Measurements from ENCODE around the gene MOCOS. TPM values are rescaled to one million over a fixed set of nuclear protein-coding genes. Genes with fewer than 3 reads are reported as not detected.

MOCOS gene
- total and polyA plus RNA-seq, 2 of the 13 experiments (the other 11 are each of a cell fraction or from before 2014, with no cell fraction given) = 7.7 to 15.4 TPM

DNA sequence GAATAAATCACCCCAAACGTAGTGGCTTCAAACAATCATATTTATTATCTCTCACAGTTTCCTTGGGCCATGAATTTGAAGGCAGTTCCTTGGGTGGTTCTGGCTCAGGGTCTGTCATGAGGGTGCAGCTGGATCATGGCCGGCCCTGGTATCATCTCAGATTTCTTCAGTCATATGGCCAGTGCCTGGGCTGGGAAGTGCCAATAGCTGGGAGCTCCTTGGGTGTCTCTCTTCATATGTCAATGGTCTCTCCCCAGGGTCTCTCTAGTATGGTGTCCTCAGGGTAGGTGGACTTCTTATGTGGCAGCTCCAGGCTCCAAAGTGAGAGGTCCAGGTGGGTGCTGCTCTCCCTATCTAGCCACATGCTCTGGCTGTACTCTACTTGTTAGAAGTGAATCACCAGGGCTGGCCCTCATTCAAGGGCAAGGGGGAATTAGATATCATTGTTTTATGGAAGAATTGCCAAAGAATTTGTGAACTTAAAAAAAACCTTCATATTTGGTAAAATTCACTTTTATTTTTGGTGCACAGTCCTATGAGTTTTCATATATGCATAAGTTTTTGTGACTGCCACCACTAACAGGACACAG lies 125.6 kb downstream of the MOCOS start:
- Histone ChIP-seq H3K9me3 (ENCODE audit: low read length) (no peaks in the 10 kb centered on the region), H3K4me3 (replicated peaks in 1 of 3; ENCODE audit: insufficient read depth in 1 of 3, low read depth in 2 of 3, low read length in 3 of 3) (no peak overlapping the region), H3K4me2 (ENCODE audit: low read depth, low read length) (no peak overlapping the region), H2AFZ (ENCODE audit: low read length) (no peak overlapping the region), H3K36me3 (replicated peaks in 1 of 2; ENCODE audit: control insufficient read depth in 1 of 2, insufficient read depth in 2 of 2, low read length in 2 of 2) (no peaks in the 10 kb centered on the region), H3K9ac (ENCODE audit: insufficient read depth, low read depth, low read length) (no peak overlapping the region), H4K20me1 (ENCODE audit: insufficient read depth, low read length) (no peaks in the 10 kb centered on the region), H3K4me1 (ENCODE audit: insufficient read depth, low read length) (0 out of 2 replicates have a peak, but pooled peaks cover 4% of the 10 kb centered on the region), H3K27me3 (ENCODE audit: control insufficient read depth in 1 of 2, insufficient read depth in 2 of 2, low read length in 2 of 2) (peaks cover 0 to 25% of the 10 kb centered on the region in 2 experiments; a peak in 2 of 5 replicates), H3K27ac (ENCODE audit: extremely low read length, insufficient read depth, low read length) (no peak overlapping the region), H3K79me2 (ENCODE audit: insufficient read depth, low read length) (no peaks in the 10 kb centered on the region)
- FAIRE-seq = no peak
- BruUV-seq (replicated peaks) = no TSS peak
- ATAC-seq = no peak
- intact Hi-C loops (cut with micrococcal nuclease; ENCODE audit: unreplicated experiment) = no loop called here
- in situ Hi-C loops (cut with HindIII; ENCODE audit: extremely low pct_ligation_motif_present, low pct_unique_long_range_greater_than_20kb) = no loop called here
- WGBS (ENCODE audit: low lambda C conversion rate) = 14% methylated on average over 2 of the region's 2 CpGs
- CTCF ChIA-PET (ENCODE audit: low intra/inter-chr PET ratio, low total read pairs) = no interaction called here
- POLR2A ChIA-PET = no interaction called here
- no peak for DNase-seq (ENCODE audit: low spot score)
- TF ChIP-seq, protein P1, sequence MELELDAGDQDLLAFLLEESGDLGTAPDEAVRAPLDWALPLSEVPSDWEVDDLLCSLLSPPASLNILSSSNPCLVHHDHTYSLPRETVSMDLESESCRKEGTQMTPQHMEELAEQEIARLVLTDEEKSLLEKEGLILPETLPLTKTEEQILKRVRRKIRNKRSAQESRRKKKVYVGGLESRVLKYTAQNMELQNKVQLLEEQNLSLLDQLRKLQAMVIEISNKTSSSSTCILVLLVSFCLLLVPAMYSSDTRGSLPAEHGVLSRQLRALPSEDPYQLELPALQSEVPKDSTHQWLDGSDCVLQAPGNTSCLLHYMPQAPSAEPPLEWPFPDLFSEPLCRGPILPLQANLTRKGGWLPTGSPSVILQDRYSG (CRISPR knock-in tag; IDR thresholded peaks at IDR 0.05) = no peak
- TF ChIP-seq ZNF253 (CRISPR knock-in tag; IDR thresholded peaks at IDR 0.05; ENCODE audit: borderline replicate concordance) (no peak), PTBP1 (IDR thresholded peaks at IDR 0.05; ENCODE audit: low read depth, low read length, poor library complexity, severe bottlenecking) (no peak), LCORL (IDR thresholded peaks at IDR 0.05) (no peak), LCORL (CRISPR knock-in tag; IDR thresholded peaks at IDR 0.05) (no peak), RFXANK (CRISPR knock-in tag; IDR thresholded peaks at IDR 0.05) (no peak), WIZ (CRISPR knock-in tag; IDR thresholded peaks at IDR 0.05) (no peak), ZNF672 (CRISPR knock-in tag; IDR thresholded peaks at IDR 0.05) (no peak), SNAI1 (CRISPR knock-in tag; IDR thresholded peaks at IDR 0.05; ENCODE audit: borderline replicate concordance) (no peak), ZNF605 (CRISPR knock-in tag; IDR thresholded peaks at IDR 0.05) (no peak), ZNF737 (CRISPR knock-in tag; IDR thresholded peaks at IDR 0.05; ENCODE audit: borderline replicate concordance) (no peak), HOXA3 (CRISPR knock-in tag; IDR thresholded peaks at IDR 0.05) (no peak), ZNF678 (CRISPR knock-in tag; IDR thresholded peaks at IDR 0.05) (no peak), SKI (IDR thresholded peaks at IDR 0.05; ENCODE audit: partially characterized antibody) (no peak), IRF2 (CRISPR knock-in tag; IDR thresholded peaks at IDR 0.05) (no peak), U2AF1 (optimal IDR thresholded peaks at IDR 0.05; ENCODE audit: low read depth, low read length) (no peak)
- TF ChIP-seq, protein P2, sequence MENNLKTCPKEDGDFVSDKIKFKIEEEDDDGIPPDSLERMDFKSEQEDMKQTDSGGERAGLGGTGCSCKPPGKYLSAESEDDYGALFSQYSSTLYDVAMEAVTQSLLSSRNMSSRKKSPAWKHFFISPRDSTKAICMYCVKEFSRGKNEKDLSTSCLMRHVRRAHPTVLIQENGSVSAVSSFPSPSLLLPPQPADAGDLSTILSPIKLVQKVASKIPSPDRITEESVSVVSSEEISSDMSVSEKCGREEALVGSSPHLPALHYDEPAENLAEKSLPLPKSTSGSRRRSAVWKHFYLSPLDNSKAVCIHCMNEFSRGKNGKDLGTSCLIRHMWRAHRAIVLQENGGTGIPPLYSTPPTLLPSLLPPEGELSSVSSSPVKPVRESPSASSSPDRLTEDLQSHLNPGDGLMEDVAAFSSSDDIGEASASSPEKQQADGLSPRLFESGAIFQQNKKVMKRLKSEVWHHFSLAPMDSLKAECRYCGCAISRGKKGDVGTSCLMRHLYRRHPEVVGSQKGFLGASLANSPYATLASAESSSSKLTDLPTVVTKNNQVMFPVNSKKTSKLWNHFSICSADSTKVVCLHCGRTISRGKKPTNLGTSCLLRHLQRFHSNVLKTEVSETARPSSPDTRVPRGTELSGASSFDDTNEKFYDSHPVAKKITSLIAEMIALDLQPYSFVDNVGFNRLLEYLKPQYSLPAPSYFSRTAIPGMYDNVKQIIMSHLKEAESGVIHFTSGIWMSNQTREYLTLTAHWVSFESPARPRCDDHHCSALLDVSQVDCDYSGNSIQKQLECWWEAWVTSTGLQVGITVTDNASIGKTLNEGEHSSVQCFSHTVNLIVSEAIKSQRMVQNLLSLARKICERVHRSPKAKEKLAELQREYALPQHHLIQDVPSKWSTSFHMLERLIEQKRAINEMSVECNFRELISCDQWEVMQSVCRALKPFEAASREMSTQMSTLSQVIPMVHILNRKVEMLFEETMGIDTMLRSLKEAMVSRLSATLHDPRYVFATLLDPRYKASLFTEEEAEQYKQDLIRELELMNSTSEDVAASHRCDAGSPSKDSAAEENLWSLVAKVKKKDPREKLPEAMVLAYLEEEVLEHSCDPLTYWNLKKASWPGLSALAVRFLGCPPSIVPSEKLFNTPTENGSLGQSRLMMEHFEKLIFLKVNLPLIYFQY (CRISPR knock-in tag; IDR thresholded peaks at IDR 0.05; ENCODE audit: borderline replicate concordance) = no peak
- TF ChIP-seq, protein P3, sequence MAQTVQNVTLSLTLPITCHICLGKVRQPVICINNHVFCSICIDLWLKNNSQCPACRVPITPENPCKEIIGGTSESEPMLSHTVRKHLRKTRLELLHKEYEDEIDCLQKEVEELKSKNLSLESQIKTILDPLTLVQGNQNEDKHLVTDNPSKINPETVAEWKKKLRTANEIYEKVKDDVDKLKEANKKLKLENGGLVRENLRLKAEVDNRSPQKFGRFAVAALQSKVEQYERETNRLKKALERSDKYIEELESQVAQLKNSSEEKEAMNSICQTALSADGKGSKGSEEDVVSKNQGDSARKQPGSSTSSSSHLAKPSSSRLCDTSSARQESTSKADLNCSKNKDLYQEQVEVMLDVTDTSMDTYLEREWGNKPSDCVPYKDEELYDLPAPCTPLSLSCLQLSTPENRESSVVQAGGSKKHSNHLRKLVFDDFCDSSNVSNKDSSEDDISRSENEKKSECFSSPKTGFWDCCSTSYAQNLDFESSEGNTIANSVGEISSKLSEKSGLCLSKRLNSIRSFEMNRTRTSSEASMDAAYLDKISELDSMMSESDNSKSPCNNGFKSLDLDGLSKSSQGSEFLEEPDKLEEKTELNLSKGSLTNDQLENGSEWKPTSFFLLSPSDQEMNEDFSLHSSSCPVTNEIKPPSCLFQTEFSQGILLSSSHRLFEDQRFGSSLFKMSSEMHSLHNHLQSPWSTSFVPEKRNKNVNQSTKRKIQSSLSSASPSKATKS (CRISPR knock-in tag; IDR thresholded peaks at IDR 0.05) = no peak
